Esophagus squamous epithelium (tissue), 5 donors: ENCODE results near the gene OOEP. TPM values are rescaled to one million over a fixed set of nuclear protein-coding genes. Genes with fewer than 3 reads are reported as not detected.

Experiments
- DNase-seq: peaks from one replicate; lab custom pipeline; 2025; lab: John Stamatoyannopoulos, UW
- H3K27ac ChIP-seq, 4 donors: fragments of 200-600 bp; sonication (generic); one replicate each; pipeline ENCODE4 v1.5.1; 2016 to 2019; ENCODE audit warnings: mild to moderate bottlenecking in 1 of 4
- H3K27me3 ChIP-seq, 4 donors: fragments of 200-600 bp; sonication (generic); 1 replicate in 3 of 4; 2 replicates in 1 of 4; pipeline versions ENCODE4 v1.5.1 to v1.6.0; 2017 to 2021; ENCODE audit warnings: antibody characterized with exemption in 1 of 4
- H3K36me3 ChIP-seq, 3 donors: fragments of 200-600 bp; sonication (generic); one replicate each; pipeline ENCODE4 v1.5.1; 2016 to 2019
- H3K4me1 ChIP-seq, 3 donors: fragments of 200-600 bp; sonication (generic); one replicate each; pipeline ENCODE4 v1.5.1; 2017 to 2019
- H3K4me3 ChIP-seq, 4 donors: fragments of 200-600 bp; sonication (generic); 1 replicate in 3 of 4; 2 replicates in 1 of 4; pipeline ENCODE4 v1.5.1; 2016 to 2019; ENCODE audit warnings: mild to moderate bottlenecking in 2 of 4, moderate library complexity in 1 of 4
- H3K9me3 ChIP-seq, 3 donors: fragments of 200-600 bp; sonication (generic); one replicate each; pipeline ENCODE4 v1.5.1; 2016 to 2019
- POLR2A ChIP-seq, 4 donors: fragments of 450-650 bp; IDR thresholded peaks; one replicate each; pipeline ENCODE4 v1.6.1; 2017; ENCODE audit warnings: antibody characterized with exemption in 4 of 4, mild to moderate bottlenecking in 4 of 4, moderate library complexity in 3 of 4
- WGBS, 2 donors: methylation state at CpG; one replicate each; pipeline ENCODE4 v1.1.5; 2018; 5-methylcytosine and 5-hydroxymethylcytosine counted together
- intact Hi-C: fragments of 100-400 bp; cut with DNase I; formaldehyde crosslinking; loops from one replicate; pipeline ENCODE4 v1.15.0; 2022
- small RNA-seq, 4 donors: library from RNA; depleted of rRNA; stranded (forward); fragments of <200 nt; gene quantifications; one replicate each; pipeline ENCODE3, GENCODE V24; 2016
- total RNA-seq, 4 donors: library from RNA; depleted of rRNA; stranded (reverse); fragments of >200 nt; gene quantifications; one replicate each; pipeline ENCODE4 v1.1.0, GENCODE V29; 2016
- TF ChIP-seq, protein P1 (sequence below), 6 experiments: fragments of 450-650 bp in 4 of 6; fragments of 200-600 bp in 2 of 6; sonication (generic) in 2 of 6; IDR thresholded peaks; one replicate each; pipeline ENCODE4 v1.5.1; 2016 to 2019; ENCODE audit warnings: antibody characterized with exemption in 6 of 6, mild to moderate bottlenecking in 4 of 6, moderate library complexity in 4 of 6
- donor health status: DM: yes; HTN: yes; CAD: no.

OOEP gene
- total RNA-seq, 4 donors from 2014 or later, result 0.35 TPM; not detected in 3

DNA sequence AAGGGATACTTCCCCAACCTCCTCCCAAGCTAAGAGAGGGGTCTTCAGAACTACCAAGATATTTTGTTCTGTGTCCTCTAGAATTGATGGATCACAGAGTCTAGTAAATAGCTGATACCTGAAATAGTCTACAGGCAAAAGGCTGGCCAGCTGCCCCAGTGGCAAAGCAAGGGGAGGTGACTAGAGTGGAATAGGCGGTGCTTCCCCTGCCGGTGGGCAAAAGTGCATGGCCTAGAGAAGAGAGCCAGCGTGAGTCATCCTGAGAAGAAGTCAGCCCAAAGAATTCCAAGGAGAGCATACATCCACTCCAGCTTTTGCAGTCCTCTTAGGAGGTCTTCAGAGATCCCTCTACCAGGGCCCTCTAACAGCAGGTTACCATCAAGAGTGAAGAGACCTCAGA is 30.4 kb downstream of the OOEP start:
- Histone ChIP-seq H3K4me3 (no peak overlapping the region), H3K27ac (no peak overlapping the region), H3K4me1 (no peaks in the 10 kb centered on the region), H3K9me3 (no peaks in the 10 kb centered on the region), H3K36me3 (no peaks in the 10 kb centered on the region), H3K27me3 (no peaks in the 10 kb centered on the region)
- intact Hi-C loops, result no loop called here
- DNase-seq, result no peak
- WGBS, 2 donors, result 72 to 80% methylated on average over 3 of the region's 3 CpGs
- TF ChIP-seq POLR2A (IDR thresholded peaks at IDR 0.05), result no peak
- TF ChIP-seq, protein P1, sequence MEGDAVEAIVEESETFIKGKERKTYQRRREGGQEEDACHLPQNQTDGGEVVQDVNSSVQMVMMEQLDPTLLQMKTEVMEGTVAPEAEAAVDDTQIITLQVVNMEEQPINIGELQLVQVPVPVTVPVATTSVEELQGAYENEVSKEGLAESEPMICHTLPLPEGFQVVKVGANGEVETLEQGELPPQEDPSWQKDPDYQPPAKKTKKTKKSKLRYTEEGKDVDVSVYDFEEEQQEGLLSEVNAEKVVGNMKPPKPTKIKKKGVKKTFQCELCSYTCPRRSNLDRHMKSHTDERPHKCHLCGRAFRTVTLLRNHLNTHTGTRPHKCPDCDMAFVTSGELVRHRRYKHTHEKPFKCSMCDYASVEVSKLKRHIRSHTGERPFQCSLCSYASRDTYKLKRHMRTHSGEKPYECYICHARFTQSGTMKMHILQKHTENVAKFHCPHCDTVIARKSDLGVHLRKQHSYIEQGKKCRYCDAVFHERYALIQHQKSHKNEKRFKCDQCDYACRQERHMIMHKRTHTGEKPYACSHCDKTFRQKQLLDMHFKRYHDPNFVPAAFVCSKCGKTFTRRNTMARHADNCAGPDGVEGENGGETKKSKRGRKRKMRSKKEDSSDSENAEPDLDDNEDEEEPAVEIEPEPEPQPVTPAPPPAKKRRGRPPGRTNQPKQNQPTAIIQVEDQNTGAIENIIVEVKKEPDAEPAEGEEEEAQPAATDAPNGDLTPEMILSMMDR (IDR thresholded peaks at IDR 0.05), result no peak

DNA sequence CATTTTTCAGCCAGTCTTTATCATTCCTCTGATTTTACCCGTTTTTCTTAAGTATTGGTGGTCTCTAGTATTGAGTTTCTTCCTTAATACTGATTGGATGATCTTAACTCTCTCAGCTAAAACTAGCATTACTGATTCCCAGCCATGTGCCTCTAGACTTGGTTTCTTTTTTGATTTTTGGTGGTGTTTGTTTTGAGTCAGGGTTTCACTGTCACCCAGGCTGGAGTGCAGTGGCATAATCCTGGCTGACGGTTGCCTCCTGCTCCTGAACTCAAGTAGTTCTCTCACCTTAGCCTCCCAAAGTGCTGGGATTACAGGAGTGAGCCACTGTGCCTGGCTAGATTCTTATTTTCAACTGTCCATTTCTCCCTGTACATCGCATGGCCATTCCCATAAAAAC is 40.5 kb downstream of the OOEP start:
- WGBS, 2 donors, result 50 to 61% methylated on average over 3 of the region's 3 CpGs

DNA sequence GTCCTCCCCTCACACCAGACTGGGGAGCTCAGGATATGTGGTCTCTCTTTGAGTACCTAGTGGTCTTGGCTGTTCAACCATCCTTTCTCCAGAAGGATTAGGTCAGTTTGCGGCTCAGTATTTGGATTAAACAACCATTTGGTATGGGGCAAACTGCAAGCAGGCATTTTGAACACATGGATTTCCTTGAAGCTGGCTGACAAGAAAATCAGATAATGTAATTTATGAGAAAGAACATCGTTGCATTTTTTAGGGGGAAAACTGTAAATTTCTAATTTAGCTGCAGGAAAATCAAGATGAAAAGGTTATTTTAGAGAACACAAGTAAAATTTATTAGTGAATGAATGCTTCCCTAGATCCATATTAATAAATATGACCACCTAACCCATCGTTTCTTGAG is 40.9 kb downstream of the OOEP start:
- no peaks in the 10 kb centered on the region for H3K4me1 ChIP-seq
- no peaks in the 10 kb centered on the region for H3K9me3 ChIP-seq
- no peak for TF ChIP-seq POLR2A (IDR thresholded peaks at IDR 0.05)
- TF ChIP-seq, protein P1 (IDR thresholded peaks at IDR 0.05), result no peak
- H3K27me3 ChIP-seq, result peaks cover 0 to 37% (median 0%) of the 10 kb centered on the region in 4 donors
- WGBS, 2 donors, result 64 to 66% methylated on average over 3 of the region's 3 CpGs
- no peak overlapping the region for H3K27ac ChIP-seq
- H3K4me3 ChIP-seq, result no peak overlapping the region
- intact Hi-C loops, result no loop called here
- no peaks in the 10 kb centered on the region for H3K36me3 ChIP-seq
- no peak for DNase-seq

More for the DNA sequence above, 40.5 kb downstream of the OOEP start:
- no peak for TF ChIP-seq POLR2A (IDR thresholded peaks at IDR 0.05)
- TF ChIP-seq, protein P1 (IDR thresholded peaks at IDR 0.05), result no peak
- Histone ChIP-seq H3K27ac (no peak overlapping the region), H3K36me3 (no peaks in the 10 kb centered on the region), H3K4me3 (no peak overlapping the region), H3K27me3 (peaks cover 0 to 37% (median 0%) of the 10 kb centered on the region in 4 donors), H3K4me1 (no peaks in the 10 kb centered on the region), H3K9me3 (no peaks in the 10 kb centered on the region)
- DNase-seq, result no peak
- intact Hi-C loops, result no loop called here

DNA sequence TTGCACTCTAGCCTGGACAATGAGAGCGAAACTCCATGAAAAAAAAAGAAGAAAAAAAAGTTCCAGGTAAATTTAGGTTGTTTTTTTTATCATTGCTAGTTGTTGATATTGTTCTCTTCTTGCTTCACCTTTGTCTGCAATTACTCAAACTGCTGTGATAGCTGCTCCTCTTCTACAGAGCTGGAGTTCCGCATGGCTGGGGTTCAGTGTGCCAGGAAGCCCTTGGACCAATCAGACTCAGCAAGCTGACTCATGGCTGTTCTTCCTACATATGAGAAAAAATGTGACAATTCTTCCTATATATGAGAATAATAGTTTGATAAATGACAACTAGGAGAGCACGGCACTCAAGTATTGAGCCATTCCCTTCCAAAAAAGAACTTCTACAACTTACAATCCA is 44.0 kb downstream of the OOEP start:
- no peaks in the 10 kb centered on the region for H3K4me1 ChIP-seq
- peaks cover 0 to 35% (median 0%) of the 10 kb centered on the region in 4 donors for H3K27me3 ChIP-seq
- no peaks in the 10 kb centered on the region for H3K36me3 ChIP-seq
- no peaks in the 10 kb centered on the region for H3K9me3 ChIP-seq
- 81 to 88% methylated on average over 3 of the region's 3 CpGs for WGBS, 2 donors
- TF ChIP-seq, protein P1 (IDR thresholded peaks at IDR 0.05), result no peak
- TF ChIP-seq POLR2A (IDR thresholded peaks at IDR 0.05), result no peak
- intact Hi-C loops, result loop anchor here (2.0 kb wide), 1 partner anchor 39 kb away; no protein-coding TSS in a partner anchor
- DNase-seq, result no peak
- no peak overlapping the region for H3K4me3 ChIP-seq
- H3K27ac ChIP-seq, result no peak overlapping the region

DNA sequence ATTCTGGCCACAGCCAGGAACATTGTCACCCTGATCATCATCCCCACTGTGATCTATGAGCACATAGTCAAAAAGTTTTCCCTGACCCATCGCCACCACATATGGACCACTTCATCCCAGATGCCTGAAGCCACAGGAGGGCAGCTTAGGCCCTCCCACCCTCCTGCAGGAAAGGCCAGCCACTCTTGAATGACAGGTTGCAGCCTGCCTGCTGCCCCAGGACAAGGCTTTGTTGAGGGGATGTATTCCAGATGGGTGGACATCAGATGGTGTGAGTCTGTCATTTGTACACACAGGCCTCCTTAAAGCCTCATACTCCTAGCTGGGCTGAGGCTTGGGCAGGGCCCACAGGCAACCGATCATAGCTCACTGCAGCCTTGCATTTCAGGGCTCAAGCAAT is 46.4 kb downstream of the OOEP start:
- 92 to 93% methylated on average over 1 of the region's 2 CpGs for WGBS, 2 donors
- TF ChIP-seq, protein P1 (IDR thresholded peaks at IDR 0.05), result no peak
- TF ChIP-seq POLR2A (IDR thresholded peaks at IDR 0.05), result no peak
- H3K27ac ChIP-seq, result no peak overlapping the region
- no peak overlapping the region for H3K4me3 ChIP-seq
- H3K4me1 ChIP-seq, result no peaks in the 10 kb centered on the region
- H3K36me3 ChIP-seq, result no peaks in the 10 kb centered on the region
- peaks cover 0 to 15% (median 0%) of the 10 kb centered on the region in 4 donors for H3K27me3 ChIP-seq
- H3K9me3 ChIP-seq, result peaks cover 0 to 15% (median 0%) of the 10 kb centered on the region in 3 donors
- intact Hi-C loops, result no loop called here
- no peak for DNase-seq

Small RNA genes within 50 kb of the gene (small RNA-seq; reads per million reads assigned to genes)
- gene RPL39P3, result 0 to 0.14 (median 0.07) reads per million in 4 donors

Other genes with a start within 250 kb of the OOEP start
- not detected for gene KHDC1L, start 144.4 kb downstream of the OOEP start, total RNA-seq
- 1 to 10 TPM in 2 of 4 donors, under 1 TPM in 1, not detected in 1; 0.30 to 1.9 (median 1.6) TPM for gene KHDC1, start 106.7 kb downstream of the OOEP start, total RNA-seq
- not detected for gene DPPA5, start 15.6 kb downstream of the OOEP start, total RNA-seq
- gene KHDC3L, start 7.2 kb downstream of the OOEP start, total RNA-seq, result not detected
- 1 to 10 TPM in 2 of 4 donors, under 1 TPM in 1, not detected in 1; 0.11 to 3.4 (median 1.5) TPM for gene DDX43, start 24.9 kb upstream of the OOEP start, total RNA-seq
- gene CGAS, start 82.4 kb upstream of the OOEP start, total RNA-seq, result 10 to 100 TPM in 2 of 4 donors, 1 to 10 TPM in 2; 3.0 to 15.4 (median 10.1) TPM
- 10 to 100 TPM; 19.5 to 27.8 (median 24.3) TPM for gene MTO1, start 91.8 kb upstream of the OOEP start, total RNA-seq
- gene EEF1A1, start 151.1 kb upstream of the OOEP start, total RNA-seq, result over 10,000 TPM in 1 of 4 donors, 1,000 to 10,000 TPM in 3; 4,136 to 11,610 (median 7,059) TPM